NOMO-1 treated with dmso at 0.1 percent for 144 hours (cell line): ENCODE results near the gene RCOR1.
"Not testable (repeated sequence)": the region's sequence is repeated elsewhere in the genome, so short reads cannot be mapped to it uniquely, and the experiment has no call there.

Experiments used
- DNase-seq: peaks from one replicate; lab custom pipeline; 2025; ENCODE audit not compliant: unreplicated experiment; lab: John Stamatoyannopoulos, UW

RCOR1 gene

DNA sequence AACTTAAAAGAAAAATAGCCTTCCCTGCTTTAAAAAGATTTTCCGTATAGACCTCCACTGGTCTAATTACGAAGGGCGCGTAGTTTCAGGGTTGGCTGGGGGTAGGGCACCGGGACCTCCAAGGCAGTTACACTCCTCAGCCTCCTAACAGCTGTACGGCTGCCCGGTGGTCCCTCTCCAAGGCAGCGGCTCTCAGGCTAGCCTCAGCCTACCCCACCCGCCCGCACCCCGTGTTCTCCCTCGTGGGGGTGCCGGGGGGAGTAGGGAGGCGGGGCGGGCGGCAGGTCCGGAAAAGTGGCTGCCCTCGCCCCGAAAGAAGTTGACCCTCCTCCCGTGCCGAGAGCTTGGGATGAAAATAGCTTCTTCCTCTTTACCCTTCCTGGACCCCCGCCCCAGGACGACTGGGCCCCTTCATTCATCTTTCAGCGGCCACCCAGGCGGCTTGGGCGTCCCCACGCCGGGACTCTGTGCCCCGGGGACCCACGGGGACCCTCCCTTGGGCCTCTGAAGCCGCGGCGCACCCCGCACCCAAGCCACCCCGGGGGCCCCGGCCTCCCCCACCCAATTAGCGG, 991 bp upstream of the RCOR1 start:
- DNase-seq: no peak

DNA sequence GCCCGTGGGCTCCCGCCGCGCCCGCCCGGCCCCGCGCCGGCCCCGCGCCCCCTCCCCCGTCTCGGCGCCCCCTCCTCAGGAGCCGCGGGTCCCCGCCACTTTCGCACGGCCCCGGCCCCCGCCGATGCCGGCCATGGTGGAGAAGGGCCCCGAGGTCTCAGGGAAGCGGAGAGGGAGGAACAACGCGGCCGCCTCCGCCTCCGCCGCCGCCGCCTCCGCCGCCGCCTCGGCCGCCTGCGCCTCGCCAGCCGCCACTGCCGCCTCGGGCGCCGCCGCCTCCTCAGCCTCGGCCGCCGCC, 263 bp downstream of the RCOR1 start:
- DNase-seq: no peak

DNA sequence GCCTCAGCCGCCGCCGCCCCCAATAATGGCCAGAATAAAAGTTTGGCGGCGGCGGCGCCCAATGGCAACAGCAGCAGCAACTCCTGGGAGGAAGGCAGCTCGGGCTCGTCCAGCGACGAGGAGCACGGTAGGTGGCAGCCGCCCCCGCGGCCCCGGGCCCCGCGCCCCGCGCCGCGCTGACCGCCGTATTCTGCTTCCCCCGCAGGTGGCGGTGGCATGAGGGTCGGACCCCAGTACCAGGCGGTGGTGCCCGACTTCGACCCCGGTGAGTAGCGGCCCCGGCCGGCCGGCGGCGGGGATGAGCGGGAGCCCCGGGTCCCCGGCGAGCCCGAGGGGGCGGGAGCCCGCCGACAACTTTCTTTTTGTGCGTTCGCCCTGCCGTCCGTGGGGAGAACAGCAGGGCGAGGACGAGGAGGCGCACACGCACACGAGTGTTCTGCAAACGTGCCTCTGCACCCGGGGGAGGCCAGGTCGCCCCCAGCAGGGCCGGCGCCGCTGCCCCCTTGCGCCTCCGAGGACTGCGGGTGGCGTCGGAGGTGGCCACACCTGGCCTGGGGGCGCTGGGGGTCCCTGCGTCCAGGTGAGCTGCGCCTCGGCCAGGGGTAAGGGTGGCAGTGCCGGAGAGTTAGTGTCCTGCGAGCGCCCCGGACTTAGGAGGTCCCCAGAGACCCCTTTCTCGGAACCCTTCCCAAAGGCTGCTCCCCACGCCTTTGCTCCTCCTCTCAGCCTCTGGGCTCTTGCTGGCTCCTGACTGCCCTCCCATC, 794 bp downstream of the RCOR1 start:
- no peak for DNase-seq

DNA sequence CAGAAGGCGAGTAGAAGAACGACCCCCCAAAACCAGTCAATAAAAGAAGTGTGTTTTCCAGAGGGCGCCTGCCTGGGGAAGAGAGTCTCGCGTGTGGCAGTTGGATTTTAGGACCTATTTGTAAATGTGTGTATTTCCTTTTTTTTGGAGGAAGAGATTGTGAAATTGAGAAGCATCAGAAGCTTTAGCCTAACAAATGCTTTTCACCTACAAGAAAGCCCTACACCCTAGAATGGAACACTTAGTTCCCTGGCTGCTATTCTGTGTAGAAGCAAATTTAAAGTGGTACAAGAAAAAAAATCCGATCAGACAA, 1.3 kb downstream of the RCOR1 start:
- DNase-seq: peak; percentile 19

DNA sequence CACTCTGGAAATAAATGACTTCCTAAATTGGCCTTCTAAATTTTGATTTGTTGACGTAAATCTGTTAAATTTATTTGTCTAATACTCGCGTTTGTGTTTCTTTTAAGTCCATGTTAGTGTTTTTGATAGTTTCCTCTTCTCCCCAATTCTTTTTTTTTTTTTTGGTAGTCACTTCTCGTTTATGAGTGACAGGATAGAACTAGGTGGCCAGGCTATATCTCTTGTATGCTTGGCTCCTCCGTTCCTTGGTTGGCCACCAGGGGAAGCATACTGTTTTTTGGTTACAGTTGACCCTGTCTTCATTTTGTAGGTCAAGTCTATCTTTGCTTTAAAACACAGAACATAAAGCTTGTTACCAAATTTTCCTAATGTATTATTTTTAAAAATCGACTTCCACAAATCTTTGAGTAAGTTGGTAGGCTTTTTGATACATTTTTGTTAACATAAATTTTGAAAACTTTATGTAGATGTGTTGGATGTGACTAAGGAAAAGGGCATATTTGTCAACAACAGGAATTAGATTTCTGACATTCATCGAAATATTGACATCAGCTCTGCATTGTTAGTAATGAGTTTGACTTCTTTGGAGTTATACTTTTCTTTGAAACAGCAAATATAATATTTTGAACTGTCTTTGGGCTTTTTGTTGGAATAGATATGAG, 2.2 kb downstream of the RCOR1 start:
- peak; percentile 88 for DNase-seq

DNA sequence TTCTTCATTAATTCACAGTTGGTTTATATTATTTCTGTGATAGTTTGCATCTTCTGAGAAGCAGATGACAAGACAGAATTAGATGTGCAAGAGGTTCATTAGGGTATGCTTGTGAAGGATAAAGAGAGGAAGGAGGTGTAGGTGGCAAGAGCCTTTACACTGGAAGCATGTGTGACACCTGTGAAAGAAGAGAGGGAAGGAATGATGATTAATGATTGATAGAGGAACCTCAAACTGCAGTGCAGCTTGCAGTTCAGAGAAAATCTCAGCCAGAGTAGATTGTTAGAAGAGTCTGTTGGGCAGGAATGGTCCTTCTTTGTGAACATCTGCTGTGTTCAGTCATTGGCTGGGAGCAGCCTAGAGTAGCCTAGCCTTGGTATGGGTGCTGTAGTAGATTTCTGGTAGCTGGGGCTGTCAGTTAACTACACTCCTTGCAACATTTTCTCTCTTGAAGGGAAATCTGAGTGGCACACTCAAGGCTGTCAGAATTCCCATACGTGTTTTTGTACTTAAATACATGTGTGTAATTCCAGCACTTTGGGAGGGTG, 9.0 kb downstream of the RCOR1 start:
- no peak for DNase-seq

DNA sequence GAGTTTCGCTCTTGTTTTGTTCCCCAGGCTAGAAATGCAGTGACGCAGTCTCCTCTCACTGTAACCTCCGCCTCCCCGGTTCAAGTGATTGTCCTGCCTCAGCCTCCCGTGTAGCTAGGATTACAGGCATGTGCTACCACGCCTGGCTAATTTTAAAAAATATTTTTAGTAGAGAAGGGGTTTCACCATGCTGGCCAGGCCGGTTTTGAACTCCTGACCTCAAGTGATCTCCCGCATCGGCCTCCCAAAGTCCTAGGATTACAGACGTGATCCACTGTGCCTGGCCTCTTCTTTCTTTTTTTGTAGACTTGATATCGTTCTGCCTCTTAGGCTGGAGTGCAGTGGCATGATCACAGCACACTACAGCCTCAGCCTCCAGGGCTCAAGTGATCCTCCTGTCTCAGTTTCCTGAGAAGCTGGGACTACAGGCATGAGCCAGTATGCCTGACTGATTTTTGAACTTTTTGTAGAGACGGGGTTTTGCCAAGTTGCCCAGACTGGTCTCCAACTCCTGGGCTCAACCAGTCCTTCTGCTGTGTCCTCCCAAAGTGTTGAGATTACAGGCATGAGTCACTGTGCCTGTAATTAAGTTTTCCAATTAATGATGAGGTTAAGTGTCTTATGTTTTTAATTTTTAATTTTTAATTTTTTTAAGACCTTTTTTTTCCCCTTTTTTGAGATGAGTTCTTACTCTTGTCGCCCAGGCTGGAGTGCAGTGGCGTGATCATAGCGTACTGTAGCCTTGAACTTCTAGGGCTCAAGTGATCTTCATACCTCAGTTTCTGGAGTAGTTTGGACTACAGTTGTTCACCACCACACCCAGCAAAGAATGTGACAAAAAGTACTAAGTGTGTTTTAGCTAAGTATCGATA, 10.2 kb downstream of the RCOR1 start:
- no peak for DNase-seq

DNA sequence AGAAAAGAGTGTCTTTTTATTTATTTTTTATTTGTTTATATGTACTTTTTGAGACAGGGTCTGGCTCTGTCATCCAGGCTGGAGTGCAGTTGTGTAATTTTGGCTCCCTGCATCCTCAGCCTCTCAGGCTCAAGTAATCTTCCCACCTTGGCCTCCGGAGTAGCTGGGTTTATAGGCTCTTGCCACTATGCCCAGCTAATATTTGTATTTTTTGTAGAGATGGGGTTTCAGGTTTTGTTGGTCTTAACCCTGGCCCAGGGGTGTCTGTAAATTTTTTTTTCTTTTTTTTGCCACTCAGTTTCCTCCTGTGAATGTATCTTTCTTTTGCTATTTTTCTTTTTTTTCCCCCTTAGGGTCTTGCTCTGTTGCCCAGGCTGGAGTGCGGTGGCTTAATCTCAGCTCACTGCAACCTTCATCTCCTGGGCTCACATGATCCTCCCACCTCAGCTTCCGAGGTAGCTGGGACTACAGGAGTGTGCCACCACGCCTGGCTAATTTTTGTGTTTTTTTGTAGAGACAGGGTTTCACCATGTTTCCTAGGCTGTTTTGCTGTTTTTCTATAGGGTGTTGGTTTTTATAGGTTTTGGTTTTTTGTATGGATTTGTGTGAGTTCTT, 11.0 kb downstream of the RCOR1 start:
- no peak for DNase-seq

DNA sequence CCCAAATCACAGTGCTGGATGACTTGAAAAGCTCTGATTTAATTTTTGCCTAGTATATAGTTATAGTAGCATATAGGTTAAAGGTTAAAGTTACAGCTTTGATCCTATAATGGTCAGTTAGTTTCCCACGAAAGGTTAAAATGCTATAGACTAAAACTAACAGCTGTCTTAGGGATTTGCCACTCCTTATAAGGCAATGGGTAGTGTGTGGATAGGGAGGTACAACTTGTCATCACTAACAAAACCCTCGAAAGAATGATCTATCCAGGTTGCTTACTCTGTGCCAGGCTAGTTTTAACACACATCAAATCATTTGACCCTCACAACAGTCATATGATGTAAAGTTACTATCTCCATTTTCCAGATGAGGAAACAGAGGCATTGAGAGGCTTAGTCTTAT, 11.7 kb downstream of the RCOR1 start:
- DNase-seq: no peak

DNA sequence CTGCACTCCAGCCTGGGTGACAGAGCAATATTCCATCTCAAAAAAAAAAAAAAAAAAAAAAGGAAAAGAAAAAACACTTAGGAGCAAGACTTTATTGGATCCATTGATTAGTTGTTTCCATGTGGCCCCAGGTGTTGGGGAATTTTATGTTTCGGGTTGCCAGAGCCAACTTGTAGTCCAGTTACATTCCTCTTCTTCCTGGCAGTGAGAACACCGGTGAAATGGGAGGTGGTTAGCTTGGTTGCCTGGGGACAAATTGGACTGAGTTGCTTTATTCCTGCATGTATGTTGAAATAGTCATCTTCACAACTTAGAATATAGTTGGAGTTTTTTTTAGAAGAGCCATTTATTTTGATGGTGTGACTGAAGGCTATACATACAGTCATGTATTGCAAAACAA, 12.6 kb downstream of the RCOR1 start:
- no peak for DNase-seq

DNA sequence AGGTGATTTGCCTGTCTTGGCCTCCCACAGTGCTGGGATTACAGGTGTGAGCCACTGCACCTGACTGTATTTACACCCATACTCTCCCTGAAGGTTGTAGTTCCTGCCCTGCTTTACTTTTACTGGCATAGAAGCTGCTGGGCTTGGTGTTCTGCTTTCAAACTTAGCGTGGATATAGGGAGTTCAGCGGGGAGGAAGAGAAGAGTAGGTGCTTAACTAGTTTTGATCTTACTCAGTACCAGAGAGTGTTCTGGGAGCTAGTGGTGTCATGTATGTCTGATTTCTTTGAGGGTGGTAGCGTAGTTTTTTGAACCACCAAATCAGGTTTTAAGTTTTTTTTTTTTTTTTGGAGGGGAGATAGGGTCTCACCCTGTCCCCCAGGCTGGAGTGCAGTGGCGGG, 13.8 kb downstream of the RCOR1 start:
- no peak for DNase-seq

DNA sequence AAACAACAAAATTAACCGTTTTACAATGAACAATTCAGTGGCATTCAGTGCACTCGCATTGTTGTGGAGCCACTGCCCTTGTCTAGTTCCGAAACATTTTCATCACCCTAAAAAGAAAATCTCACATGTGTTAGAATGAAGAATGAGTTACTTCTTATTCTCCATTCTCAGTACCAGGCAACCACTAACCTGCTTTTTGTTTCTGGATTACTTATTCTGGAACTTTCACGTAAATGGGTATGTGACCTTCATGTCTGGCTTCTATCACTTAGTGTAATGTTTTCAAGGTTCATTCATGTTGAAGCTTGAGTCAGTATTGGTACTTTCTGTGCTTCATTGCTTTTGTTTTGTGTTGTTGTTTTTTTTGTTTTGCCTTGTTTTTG, 15.6 kb downstream of the RCOR1 start:
- DNase-seq: no peak

DNA sequence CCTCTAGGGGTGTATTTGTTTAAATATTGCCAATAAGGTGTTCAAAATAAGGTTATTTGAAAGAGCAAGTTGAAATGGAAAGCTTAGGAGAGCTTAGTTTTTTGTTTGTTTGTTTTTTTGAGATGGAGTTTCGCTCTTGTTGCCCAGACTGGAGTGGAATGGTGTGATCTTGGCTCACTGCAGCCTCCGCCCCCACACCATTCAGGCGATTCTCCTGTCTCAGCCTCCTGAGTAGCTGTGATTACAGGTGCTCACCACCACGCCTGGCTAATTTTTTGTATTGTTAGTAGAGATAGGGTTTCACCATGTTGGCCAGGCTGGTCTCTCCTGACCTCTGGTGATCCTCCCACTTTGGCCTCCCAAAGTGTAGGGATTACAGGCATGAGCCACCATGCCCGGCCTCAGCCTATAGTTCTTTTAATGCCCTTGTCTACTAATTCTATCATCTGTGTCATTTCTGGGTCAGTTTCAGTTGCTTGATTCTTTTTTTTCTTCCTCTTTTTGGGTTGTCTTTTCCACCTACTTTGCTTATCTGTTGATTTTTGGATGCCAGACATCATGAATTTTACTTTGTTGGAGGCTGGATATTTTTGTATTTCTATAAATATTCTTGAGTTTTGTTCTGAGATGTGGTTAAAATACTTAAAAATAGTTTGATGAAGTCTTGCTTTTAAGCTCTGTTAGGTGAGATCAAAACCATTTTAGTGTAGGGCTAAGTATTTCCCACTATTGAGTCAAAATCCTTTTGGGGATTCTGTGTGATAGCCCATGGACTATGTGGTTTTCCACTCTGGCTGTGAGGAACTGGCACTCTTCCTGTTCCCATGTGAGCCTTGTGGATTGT, 18.7 kb downstream of the RCOR1 start:
- no peak for DNase-seq

DNA sequence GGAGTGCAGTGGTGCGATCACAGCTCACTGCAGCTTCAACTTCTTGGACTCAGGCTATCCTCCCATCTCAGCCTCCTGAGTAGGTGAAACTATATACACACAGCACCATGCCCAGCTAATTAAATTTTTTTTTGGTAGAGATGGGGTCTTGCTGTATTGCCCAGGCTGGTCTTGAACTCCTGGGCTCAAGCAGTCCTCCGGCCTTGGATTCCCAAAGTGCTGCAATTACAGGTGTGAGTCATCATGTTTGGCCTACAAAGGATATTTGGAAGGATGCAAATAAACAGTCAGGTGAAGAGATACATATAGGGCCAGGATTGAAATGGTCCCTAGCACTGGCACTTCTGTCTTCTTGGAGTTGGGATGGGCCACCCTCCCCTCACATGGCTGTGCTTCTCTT, 23.9 kb downstream of the RCOR1 start:
- DNase-seq: no peak

DNA sequence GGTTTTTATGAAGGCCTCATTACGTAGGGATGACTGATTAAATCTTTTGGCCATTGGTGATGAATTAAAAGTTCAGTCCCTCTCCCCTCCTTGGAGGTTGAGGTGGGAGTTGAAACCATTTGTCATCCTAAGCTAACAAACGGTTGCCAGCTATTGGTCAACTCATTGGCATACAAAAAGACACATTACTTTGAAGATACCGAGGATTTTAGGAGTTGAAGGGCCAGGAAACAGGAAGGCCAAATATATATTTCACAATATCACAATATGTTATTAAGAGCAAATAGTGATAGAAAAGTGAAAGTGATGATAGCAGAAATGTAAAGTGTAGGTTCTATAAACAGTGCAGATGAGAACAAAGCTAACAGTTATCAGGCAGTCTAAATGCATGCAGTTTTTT, 24.4 kb downstream of the RCOR1 start:
- no peak for DNase-seq

DNA sequence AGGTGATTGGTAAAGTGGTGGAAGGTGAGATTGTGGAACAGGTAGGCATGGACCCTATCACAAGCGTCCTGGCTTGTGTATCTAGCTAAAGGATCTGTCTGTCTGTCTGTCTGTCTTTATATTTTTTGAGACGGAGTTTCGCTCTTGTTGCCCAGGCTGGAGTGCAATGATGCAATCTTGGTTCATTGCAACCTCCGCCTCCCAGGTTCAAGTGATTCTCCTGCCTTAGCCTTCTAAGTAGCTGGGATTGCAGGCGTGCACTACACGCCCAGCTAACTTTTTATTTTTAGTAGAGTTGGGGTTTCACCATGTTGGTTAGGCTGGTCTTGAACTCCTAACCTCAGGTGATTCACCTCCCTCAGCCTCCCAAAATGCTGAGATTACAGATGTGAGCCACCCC, 26.6 kb downstream of the RCOR1 start:
- not testable (repeated sequence) for DNase-seq

DNA sequence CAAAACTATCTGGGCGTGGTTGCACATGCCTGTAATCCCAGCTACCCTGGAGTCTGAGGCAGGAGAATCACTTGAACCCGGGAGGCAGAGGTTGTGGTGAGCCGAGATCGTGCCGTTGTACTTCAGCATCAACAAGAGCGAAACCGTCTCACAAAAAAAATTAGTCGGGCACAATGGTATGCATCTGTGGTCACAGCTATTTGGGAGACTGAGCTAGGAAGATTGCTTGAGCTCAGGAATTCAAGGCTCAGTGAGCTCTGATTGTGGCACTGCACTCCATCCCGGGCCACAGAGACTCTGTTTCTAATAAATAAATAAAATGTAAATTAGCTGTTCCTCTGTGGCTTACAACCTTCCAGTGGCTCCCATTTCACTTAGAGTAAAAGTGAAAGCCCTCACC, 28.0 kb downstream of the RCOR1 start:
- no peak for DNase-seq

DNA sequence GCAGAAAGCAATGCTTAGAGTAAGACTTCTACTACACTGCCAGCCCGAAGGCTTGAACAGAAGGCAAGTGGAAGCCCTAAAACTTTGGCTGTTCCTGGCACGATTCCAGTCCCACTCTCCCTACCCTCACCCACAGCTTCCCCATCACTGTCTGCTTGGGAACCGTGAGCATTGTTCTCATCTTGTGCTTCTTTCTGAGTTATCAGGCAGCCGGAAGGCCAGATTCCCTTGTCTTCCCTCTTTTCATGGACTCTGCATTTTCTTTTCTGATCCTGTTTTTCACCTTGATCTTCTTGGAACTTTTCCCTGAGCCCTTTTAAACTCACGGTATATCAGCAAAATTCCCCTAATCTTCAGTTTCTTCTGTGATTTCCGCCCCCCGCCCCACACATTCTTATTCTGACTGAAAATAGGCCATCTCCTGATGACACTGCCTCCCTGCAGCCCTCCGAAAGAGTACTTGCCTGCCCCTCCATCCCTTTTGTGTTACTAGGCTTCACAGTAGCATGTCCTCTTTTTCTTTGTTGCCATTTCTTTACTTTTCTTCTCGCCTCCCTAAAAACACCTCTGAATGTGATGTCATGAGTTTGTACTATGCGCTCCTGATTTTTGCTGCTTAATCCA, 29.9 kb downstream of the RCOR1 start:
- DNase-seq: no peak

DNA sequence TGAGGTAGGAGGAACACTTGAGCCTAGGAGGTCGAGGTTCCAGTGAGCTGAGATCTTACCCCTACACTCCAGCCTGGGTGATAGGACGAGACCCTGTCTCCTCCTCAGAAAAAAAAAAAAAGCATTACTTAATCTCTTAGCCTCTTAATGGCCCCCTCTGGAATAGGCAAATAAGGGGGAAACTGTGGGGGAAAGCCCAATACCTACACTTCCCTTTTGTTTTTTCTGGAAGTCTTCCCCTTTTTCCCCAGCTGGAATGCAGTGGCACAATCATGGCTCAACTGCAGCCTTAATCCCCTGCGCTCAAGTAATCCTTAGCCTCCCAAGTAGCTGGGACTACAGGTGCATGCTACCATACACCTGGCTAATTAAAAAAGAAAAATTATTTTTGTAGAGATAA, 32.2 kb downstream of the RCOR1 start:
- DNase-seq: no peak
